Anterior cingulate cortex (tissue), 58 donors: ENCODE results near the gene PSMG3.

Experiments
- DNase-seq, 58 donors: peaks; one replicate each; lab custom pipeline; 2025; lab: John Stamatoyannopoulos, UW

Gene PSMG3

DNA sequence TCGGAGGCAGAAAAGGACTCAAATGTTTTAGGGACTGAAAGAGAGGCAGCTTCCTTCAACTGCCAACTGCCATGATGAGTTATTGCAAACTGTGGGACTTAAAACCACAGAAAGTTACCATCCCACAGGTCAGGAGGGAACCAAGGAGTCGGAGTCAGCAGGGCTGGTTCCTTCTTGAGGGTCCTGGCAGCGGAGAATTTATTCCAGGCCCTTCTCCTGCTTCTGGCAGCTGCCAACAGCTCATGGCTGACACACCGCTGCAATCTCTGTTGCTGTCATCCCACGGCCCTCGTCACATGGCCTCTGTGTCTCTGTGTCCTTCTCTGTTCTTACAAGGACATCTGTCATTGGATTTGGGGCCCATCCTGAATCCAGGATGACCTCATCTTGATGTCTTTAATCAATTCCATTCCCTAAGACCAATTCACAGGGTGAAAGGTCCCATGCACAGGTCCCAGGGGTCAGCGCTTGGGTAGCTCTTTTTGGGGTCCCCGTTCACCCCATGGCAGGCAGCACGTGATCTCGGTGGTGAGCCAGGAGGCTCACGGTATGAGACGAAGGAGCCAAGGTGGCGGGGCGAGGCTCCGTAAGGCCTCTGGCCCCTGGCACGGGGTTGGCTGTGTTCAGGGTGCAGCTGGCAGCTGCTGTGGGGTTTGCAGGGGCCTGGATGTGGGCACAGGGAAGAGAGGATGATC is 27.4 kb upstream of the PSMG3 start:
- DNase-seq, result no peak

DNA sequence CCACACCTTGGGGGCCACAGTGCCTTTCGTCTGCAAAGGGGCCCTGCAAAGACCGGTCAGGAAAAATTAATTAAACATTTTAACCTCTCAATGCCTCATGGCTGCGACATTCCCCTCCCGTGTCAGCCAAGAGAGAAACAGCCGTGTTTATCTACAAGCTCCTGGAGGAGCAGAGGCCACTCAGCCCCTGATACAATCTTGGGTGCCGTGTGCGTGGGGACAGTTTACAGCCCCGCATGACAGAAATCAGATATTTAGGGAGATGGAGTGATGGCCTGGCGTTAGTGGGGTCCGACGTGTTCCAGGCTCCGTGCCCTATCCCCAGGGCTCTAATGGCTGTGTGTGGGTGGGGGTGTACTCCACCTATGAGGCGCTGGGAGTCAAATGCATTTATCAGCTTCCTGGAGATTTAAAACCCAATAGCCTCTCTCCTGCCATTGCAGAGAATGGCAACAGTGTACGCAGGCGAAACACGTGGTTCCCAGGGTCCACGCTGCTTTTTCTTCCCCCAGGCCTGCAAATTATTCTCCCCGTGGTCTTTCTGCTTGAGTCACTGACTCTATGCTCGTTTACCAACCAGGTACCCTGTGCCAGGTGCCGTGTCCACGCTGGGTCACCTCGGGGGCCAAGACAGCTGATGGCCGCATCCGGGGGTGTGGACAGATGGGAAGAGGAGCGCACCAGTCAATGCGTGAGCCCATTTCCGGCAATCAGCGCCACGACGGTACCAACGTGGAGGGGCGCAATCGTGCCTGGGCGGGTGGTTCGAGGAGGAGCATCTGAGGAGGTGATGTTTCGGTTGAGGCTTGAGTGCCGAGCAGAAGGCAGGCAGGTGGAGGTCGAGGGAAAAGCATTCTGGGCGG is 26.6 kb upstream of the PSMG3 start:
- no peak for DNase-seq

DNA sequence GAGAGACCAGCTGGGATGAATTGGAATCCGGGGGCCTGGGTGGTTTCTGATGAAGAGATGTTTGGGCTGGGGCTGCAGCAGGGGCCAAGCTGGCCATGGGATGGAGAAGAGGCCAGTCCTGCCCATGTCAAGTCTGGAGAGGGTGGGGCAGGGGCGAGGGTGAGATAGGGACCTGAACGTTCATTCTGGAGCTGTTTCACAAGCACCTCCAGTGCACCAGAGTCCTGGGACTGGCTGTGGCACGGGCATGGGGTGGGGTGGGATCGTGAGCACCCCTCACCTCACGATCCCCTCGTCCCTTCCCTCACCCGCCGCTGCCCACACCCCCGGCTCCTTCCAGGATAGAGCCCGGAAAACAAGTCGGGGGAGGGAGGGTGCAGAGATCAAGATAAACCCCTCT is 25.8 kb upstream of the PSMG3 start:
- DNase-seq, result no peak

DNA sequence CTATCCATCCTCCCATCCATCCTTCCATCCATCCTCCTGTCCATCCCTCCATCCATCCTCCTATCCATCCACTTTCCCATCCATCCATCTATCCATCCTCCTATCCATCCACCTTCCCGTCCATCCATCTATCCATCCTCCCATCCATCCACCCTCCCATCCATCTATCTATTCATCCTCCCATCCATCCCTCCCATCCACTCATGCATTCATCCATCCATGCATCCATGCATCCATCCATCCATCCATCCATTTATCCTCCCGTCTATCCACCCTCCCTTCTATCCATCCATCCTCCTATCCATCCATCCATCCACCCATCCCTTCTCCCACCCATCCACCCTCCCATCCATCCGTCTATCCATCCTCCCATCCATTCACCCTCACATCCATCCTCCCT is 25.2 kb upstream of the PSMG3 start:
- no peak for DNase-seq

- no peak for DNase-seq
These were observed 24.1 kb upstream of the PSMG3 start for GRCh38 chr7:1593904-1594421.

DNA sequence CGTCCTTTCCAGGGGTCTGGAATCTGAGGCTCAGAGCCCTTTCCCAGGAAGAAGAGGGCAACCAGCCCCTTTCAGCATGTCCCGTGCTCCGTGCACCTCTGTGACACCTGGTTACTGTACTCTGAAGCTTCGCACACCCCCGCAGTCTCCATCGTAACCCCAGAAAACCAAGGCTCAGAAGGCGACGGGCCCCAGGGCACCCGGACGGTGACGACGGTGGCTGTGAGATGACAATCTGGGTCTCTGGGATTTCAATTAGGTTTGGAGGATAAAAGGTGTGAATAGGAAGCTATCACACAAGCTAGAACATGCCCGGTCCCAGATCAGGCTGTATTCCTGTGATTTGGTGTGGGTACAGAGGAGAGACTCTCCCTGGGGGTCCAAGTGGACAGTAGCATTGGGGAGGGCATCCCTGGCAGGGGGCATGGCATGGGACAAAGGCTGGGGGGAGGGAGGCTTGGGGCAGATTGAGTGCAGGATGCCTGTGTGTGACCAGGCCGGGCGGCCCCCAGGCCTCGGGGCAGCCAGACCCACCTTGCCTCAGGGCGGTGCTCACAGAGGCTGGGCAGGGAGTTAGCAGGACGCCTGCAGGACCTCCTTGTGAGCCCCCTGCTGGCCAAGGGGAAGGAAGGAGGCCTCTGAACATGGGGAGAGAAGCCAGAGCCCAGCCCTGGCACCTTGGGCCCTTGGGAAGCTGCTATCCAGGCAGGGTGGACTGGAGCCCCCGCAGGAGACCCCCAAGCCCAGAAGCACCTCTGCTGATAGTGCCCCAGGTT is 23.4 kb upstream of the PSMG3 start:
- DNase-seq, result no peak

DNA sequence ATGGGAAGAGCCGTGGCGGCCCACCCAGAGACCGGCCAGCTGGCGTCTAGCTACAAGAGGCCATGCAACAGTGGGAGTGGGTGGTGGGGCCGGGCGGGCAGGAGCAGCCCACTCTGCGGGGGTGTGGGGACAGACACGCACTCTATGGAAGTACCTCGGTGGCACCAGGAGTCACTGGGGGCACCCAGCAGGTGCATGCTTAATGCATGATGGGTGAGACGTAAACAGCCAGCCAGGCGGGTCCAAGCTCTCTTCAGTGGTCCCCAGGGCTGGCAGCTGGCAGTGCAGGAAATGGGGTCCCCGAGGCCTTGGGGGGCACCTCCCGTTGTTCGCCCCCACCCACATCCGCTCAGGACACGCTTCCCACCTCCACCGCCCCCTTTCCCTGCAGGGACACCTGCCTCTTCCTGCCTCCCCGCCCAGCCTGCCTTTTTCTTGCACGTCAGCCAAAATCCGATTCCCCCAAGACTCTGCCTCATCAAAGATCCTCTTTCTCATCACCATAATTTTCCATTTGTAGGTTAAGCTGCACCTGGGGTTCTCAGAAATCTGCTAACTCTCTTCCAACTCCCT is 22.6 kb upstream of the PSMG3 start:
- no peak for DNase-seq

DNA sequence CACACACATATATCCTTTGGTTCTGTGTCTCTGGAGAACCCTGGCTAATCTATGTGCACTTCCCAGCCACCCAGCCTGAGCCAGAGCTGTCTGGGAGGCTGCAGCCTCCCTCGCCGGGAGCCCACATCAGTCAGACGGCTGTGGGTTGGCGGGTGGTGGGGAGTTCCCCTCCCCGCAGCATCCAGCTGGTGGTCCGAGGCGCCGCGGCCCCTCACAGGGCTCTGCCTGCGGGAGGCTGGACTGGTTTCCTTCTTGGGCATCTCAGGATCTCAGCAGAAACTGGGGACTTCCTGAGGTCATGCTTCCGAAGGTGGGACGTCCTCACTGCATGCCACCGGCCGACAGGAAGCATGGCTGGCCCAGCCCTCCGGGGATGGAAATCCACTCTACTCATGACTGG is 22.0 kb upstream of the PSMG3 start:
- DNase-seq, result no peak

DNA sequence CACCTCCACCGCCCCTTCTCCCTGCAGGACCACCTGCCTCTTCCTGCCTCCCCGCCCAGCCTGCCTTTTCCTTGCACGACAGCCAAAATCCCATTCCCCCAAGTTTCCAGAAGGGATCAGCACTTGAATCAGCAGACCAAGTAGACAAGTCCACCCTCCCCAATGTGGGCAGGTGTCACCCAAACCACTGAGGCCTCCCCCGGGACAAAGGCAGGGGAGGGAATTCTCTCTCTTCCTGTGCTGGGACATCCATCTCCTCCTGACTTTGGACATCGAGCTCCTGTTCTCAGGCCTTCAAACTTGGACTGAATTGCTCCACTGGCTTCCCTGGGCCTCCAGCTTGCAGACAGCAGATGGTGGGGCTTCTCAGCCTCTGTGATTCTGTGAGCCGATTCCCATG is 21.6 kb upstream of the PSMG3 start:
- no peak for DNase-seq

- DNase-seq, result no peak
These were observed 21.1 kb upstream of the PSMG3 start for GRCh38 chr7:1590887-1591286.

DNA sequence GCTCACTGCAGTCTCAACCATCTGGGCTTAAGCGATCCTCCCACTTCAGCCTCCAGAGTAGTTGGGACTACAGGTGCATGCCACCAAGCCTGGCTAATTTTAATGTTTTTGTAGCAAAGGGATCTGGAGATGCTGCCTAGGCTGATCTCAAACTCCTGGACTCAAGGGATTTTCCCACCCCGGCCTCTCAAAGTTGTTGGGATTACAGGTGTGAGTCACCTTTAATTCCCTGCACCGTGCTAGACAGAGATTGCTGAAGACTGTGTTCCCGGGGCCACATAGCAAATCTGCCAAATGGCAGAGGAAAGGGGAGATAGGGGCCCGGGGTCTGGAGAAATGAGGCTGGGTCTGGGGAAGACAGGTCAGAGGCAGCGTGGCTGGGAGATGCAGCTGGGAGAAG is 20.6 kb upstream of the PSMG3 start:
- no peak for DNase-seq

GRCh38 chr7:1588978-1589377 is 19.1 kb upstream of the PSMG3 start:
- no peak for DNase-seq

GRCh38 chr7:1587738-1588137 is 17.9 kb upstream of the PSMG3 start:
- no peak for DNase-seq

DNA sequence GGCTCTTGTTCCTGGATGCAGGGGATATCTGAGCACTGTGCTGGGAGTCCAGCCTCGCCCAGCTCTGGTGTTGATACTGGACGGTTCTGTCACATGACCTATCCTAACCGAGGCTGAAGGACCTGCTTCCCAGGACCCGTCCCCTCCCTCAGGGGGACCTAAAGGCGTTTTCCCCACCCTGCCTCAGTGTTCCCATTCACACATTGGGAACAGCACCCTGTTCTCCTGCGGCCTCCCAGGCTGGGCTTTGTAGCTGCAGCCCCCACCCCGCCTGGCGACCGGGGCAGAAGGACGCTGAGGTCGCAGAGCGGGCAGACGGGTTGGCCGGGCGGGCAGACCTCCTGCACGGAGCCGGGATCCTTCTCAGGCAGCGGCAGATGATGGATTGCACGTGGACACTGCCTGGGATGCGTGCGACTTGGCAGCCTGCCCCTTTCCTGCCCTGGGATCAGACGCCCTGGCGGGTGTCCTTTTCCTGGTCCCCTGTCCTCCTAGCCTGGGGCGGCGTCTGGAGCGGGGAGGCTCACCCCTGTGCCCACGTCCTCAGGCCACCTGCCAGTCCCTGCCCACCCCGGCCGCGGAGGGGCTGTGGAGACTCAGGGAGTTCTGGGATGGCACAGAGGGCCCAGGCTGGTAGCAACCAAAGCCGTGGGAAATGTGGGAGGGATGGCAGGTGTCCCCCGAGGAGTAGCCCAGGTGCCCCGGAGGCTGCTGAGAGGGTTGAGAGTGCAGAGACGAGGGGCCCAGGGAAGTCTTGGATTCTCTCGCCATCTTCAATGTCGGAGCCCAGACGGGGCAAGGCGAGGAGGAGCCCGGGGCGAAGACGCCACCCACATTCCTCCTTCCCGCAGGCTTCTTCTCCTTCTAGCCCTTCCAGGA is 17.2 kb upstream of the PSMG3 start:
- no peak for DNase-seq

DNA sequence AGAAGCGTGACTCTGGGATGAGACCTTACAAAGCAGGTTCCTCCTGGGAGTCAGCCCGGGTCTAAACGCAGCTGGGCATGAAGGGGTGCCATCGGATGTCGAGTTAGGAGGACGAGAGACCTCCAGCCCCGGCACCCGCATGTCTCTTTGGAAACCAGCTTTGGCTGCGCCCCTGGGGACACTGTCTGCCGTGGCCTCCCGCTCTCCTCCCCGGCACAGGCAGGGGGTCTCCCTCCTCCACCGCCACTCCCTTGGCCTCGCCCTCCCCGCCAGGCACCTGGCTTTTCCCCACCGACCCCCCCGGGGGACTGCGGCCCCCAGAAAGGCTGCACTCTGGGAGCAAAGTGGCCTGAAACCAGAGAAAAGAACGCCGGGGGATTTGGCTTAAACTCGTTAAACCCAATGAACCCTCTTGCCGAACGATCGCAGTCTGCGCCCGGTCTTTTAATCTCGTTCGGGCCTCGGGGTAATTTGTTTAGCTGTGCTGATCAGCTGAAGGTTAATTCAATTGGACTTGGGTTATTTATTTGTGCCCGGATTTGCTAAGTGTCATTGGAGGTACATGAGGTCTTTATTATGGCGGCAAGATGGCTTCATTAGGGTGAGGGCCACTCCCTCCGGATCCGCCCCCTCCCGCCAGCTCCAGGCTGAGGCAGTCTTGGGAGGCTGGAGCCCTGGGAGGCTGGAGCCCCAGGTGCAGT is 16.4 kb upstream of the PSMG3 start:
- DNase-seq, result no peak

- no peak for DNase-seq
These were observed 15.5 kb upstream of the PSMG3 start for GRCh38 chr7:1585142-1585981.

- DNase-seq, result no peak
These were observed 14.9 kb upstream of the PSMG3 start for GRCh38 chr7:1584700-1585099.
